OCI-LY3 (cell line): ENCODE results near the gene MIPOL1.
"Not testable (repeated sequence)": the region's sequence is repeated elsewhere in the genome, so short reads cannot be mapped to it uniquely, and the experiment has no call there.

Source experiments
- CTCF ChIP-seq: fragments of 200-600, 300-600 bp; sonication (generic); IDR thresholded peaks from 2 replicates; pipeline ENCODE4 v1.5.1; 2014; ENCODE audit warnings: antibody characterized with exemption, low read length, low read depth
- EZH2phosphoT487 ChIP-seq: fragments of 200-600 bp; shearing (Covaris generic); IDR thresholded peaks from 2 replicates; pipeline ENCODE4 v1.6.1; 2018; ENCODE audit warnings: antibody characterized with exemption, mixed run types, low read depth

GRCh38 chr14:37187840-37188577, 9.7 kb upstream of the MIPOL1 start:
- TF ChIP-seq CTCF, EZH2phosphoT487: not testable (repeated sequence)
